ENCODE measurements around the gene TEAD2.
"Not testable (repeated sequence)": the region's sequence is repeated elsewhere in the genome, so short reads cannot be mapped to it uniquely, and the experiment has no call there.

The TEAD2 gene

GRCh38 chr19:49331187-49331586, 31.0 kb downstream of the TEAD2 start:
- not testable (repeated sequence) for DNase-seq

- DNase-seq = no peak
Observed at GRCh38 chr19:49328741-49329140, 33.5 kb downstream of the TEAD2 start.

GRCh38 chr19:49327878-49328544, 34.2 kb downstream of the TEAD2 start:
- peak; percentile 24 for DNase-seq

- no peak for DNase-seq
Observed at GRCh38 chr19:49326165-49326704, 36.0 kb downstream of the TEAD2 start.

GRCh38 chr19:49325756-49326155, 36.5 kb downstream of the TEAD2 start:
- not testable (repeated sequence) for DNase-seq

GRCh38 chr19:49324801-49325576, 37.2 kb downstream of the TEAD2 start, which contains the start of gene SLC6A16:
Gene SLC6A16, minus strand, starts transcription at chr19:49325191. Its CDS starts 13,844 bp downstream, at chr19:49311347.
- DNase-seq = no peak

- DNase-seq = no peak
Observed at GRCh38 chr19:49318296-49318695, 43.9 kb downstream of the TEAD2 start.

GRCh38 chr19:49316284-49316683, 45.9 kb downstream of the TEAD2 start:
- DNase-seq = no peak

GRCh38 chr19:49315111-49315510, 47.1 kb downstream of the TEAD2 start:
- DNase-seq = no peak

GRCh38 chr19:49309087-49309486, 53.1 kb downstream of the TEAD2 start:
- DNase-seq = no peak

- DNase-seq = not testable (repeated sequence)
Observed at GRCh38 chr19:49306734-49307133, 55.5 kb downstream of the TEAD2 start.

GRCh38 chr19:49301866-49302252, 60.4 kb downstream of the TEAD2 start:
- no peak for DNase-seq

GRCh38 chr19:49301165-49301865, 60.9 kb downstream of the TEAD2 start:
- peak; percentile 81 for DNase-seq

- not testable (repeated sequence) for DNase-seq
Observed at GRCh38 chr19:49298653-49299052, 63.6 kb downstream of the TEAD2 start.

- no peak for DNase-seq
Observed at GRCh38 chr19:49297403-49297802, 64.8 kb downstream of the TEAD2 start.

- no peak for DNase-seq
Observed at GRCh38 chr19:49295208-49295880, 66.9 kb downstream of the TEAD2 start.

GRCh38 chr19:49294401-49294800, 67.8 kb downstream of the TEAD2 start:
- no peak for DNase-seq

Data from KG1 (cell line).